HepG2 (cell line): ENCODE measurements around the gene MPP7. TPM values are rescaled to one million over a fixed set of nuclear protein-coding genes. Genes with fewer than 3 reads are reported as not detected.

Source experiments
- ARNT2 ChIP-seq: sonication (generic); formaldehyde crosslinking; IDR thresholded peaks from 2 replicates; pipeline ENCODE4 v1.8.0; 2022; ENCODE audit warnings: mild to moderate bottlenecking, low read depth, missing genetic modification reagents, moderate library complexity
- ASH2L ChIP-seq: fragments of 300-600, 200-600 bp; sonication (generic); IDR thresholded peaks from 2 replicates; pipeline ENCODE4 v1.7.0; 2017; ENCODE audit warnings: low read depth, mild to moderate bottlenecking, moderate library complexity, mixed read lengths, low read length; ENCODE audit not compliant: insufficient read length
- EHMT2 ChIP-seq: fragments of 200-600 bp; sonication (generic); IDR thresholded peaks from 2 replicates; pipeline ENCODE4 v1.7.0; 2017; ENCODE audit warnings: antibody characterized with exemption, low read depth, low read length, borderline replicate concordance
- EZH2 ChIP-seq: conservative IDR thresholded peaks from 2 replicates; pipeline ENCODE4 v1.6.1; 2012; ENCODE audit warnings: mild to moderate bottlenecking, low read depth, low read length, moderate library complexity
- FOXO4 ChIP-seq: sonication (generic); formaldehyde crosslinking; conservative IDR thresholded peaks from 2 replicates; pipeline ENCODE4 v1.8.1; 2023; ENCODE audit warnings: missing genetic modification reagents
- HDAC6 ChIP-seq: fragments of 200-600 bp; sonication (generic); IDR thresholded peaks from 2 replicates; pipeline ENCODE4 v1.7.0; 2017; ENCODE audit warnings: mild to moderate bottlenecking, antibody characterized with exemption, low read length, low read depth
- KDM3A ChIP-seq: IDR thresholded peaks from 2 replicates; pipeline ENCODE4 v1.6.1; 2018; ENCODE audit warnings: low read depth, missing compliant biosample characterization
- MLX ChIP-seq: IDR thresholded peaks from 2 replicates; pipeline ENCODE4 v1.6.1; 2016
- NR2F2 ChIP-seq: IDR thresholded peaks from 2 replicates; pipeline ENCODE4 v1.6.1; 2012; ENCODE audit warnings: low read depth, inconsistent platforms, borderline replicate concordance
- POLR2AphosphoS5 ChIP-seq: IDR thresholded peaks from 2 replicates; pipeline ENCODE4 v1.6.1; 2012; ENCODE audit warnings: low read depth, low read length
- ZBTB40 ChIP-seq, 2 experiments: fragments of 450-650 bp in 1 of 2; sonication (generic) in 1 of 2; formaldehyde crosslinking in 1 of 2; IDR thresholded peaks; 2 replicates each; pipeline versions ENCODE4 v1.6.1 to v1.8.0; 2016 to 2022; ENCODE audit warnings: antibody characterized with exemption in 1 of 2, mild to moderate bottlenecking in 1 of 2, missing genetic modification reagents in 1 of 2
- ZNF136 ChIP-seq: sonication (generic); formaldehyde crosslinking; IDR thresholded peaks from 2 replicates; pipeline ENCODE4 v1.8.1; 2022; ENCODE audit warnings: low read depth, mild to moderate bottlenecking, moderate library complexity, missing genetic modification reagents
- ZNF329 ChIP-seq: sonication (generic); formaldehyde crosslinking; IDR thresholded peaks from 2 replicates; pipeline ENCODE4 v1.9.0; 2021; ENCODE audit warnings: low read depth, mild to moderate bottlenecking, missing genetic modification reagents
- ZNF597 ChIP-seq: sonication (generic); formaldehyde crosslinking; IDR thresholded peaks from 2 replicates; pipeline ENCODE4 v1.5.0; 2020; ENCODE audit warnings: missing genetic modification reagents
- ZNF878 ChIP-seq: sonication (generic); formaldehyde crosslinking; IDR thresholded peaks from 2 replicates; pipeline ENCODE4 v1.8.1; 2023; ENCODE audit warnings: mild to moderate bottlenecking, missing genetic modification reagents, moderate library complexity
- polyA plus RNA-seq, 8 experiments: library from polyadenylated mRNA; depleted of rRNA in 3 of 8; stranded (reverse) in 7 of 8; unstranded in 1 of 8; fragments of >200 nt; fragmentation: Illumina TruSeq in 4 of 8; extraction: Trizol in 4 of 8; gene quantifications; 2 replicates each; pipeline versions ENCODE4 v1.2.1 to v1.2.3, GENCODE V29; 2011 to 2016; ENCODE audit warnings: low read depth in 4 of 8, missing spikeins in 1 of 8, mixed read lengths in 1 of 8; ENCODE audit not compliant: insufficient read depth in 1 of 8
- total RNA-seq, 5 experiments: library from RNA; depleted of rRNA; stranded (reverse); fragments of >200 nt; fragmentation: Illumina TruSeq; extraction: Trizol; gene quantifications; 2 replicates each; pipeline ENCODE4 v1.2.3, GENCODE V29; 2016; ENCODE audit warnings: low read depth in 1 of 5

The MPP7 gene
- total and polyA plus RNA-seq, 2 of the 13 experiments (the other 11 are each of a cell fraction or from before 2014, with no cell fraction given), result 6.8 to 16.4 TPM

- TF ChIP-seq HDAC6, result no peak
- no peak for TF ChIP-seq ZNF329
- no peak for TF ChIP-seq POLR2AphosphoS5
- TF ChIP-seq ZBTB40 (IDR thresholded peaks at IDR 0.05), result peak; percentile 84
- peak; percentile 96; the same call in 1 of the 2 replicates for TF ChIP-seq ZBTB40 (CRISPR knock-in tag; IDR thresholded peaks at IDR 0.05)
- TF ChIP-seq NR2F2, result 0 out of 2 replicates have a peak, but pooled peaks have one; percentile 52
- TF ChIP-seq ZNF136 (CRISPR knock-in tag), result no peak
- no peak for TF ChIP-seq ZNF597
- TF ChIP-seq ARNT2, result no peak
- TF ChIP-seq ASH2L, result no peak
- TF ChIP-seq MLX (CRISPR knock-in tag), result no peak
- TF ChIP-seq ZNF878 (CRISPR knock-in tag), result no peak
- TF ChIP-seq EHMT2, result peak; percentile 59; the same call in 1 of the 2 replicates
- TF ChIP-seq KDM3A, result no peak
- TF ChIP-seq EZH2, result no peak
- TF ChIP-seq FOXO4 (CRISPR knock-in tag), result no peak
These were observed 41.4 kb upstream of the MPP7 start (continued) for GRCh38 chr10:28343987-28344895.
